M059J (cell line): ENCODE measurements around the gene RASGRF1. TPM values are rescaled to one million over a fixed set of nuclear protein-coding genes. Genes with fewer than 3 reads are reported as not detected.

ENCODE experiments used
- DNase-seq: peaks from one replicate; pipeline ENCODE4 v3.0.0-alpha.2; 2012; ENCODE audit warnings: low read depth
- total RNA-seq: library from RNA; depleted of rRNA; stranded (reverse); fragments of >200 nt; shearing (Covaris generic); gene quantifications from 2 replicates; pipeline ENCODE4 v1.2.3, GENCODE V29; 2014

The RASGRF1 gene
- total RNA-seq, 1 experiment from 2014 or later = 0.94 TPM

DNA sequence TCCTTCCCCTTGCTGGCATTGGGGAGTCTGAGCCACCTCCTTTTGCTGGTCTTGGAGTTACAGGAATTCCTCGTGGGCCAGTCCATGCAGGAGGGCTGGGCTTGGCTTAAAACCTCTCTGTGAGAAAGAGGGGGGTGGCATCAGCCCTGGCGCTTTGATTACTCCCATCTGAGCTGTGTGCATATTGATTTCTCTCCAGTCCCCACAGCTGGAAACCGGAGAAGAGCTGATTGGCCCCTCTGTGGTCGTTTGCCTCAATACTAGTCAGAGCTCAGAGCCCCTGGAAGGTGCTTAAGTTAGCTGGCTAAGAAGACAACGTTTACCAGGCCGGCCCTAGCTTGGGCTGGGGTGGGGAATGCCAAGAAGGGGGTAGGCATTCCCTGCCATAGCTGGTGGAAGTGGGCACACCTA lies 4.0 kb upstream of the RASGRF1 start:
- DNase-seq = no peak

GRCh38 chr15:79093352-79093935 lies 2.9 kb upstream of the RASGRF1 start:
- no peak for DNase-seq

DNA sequence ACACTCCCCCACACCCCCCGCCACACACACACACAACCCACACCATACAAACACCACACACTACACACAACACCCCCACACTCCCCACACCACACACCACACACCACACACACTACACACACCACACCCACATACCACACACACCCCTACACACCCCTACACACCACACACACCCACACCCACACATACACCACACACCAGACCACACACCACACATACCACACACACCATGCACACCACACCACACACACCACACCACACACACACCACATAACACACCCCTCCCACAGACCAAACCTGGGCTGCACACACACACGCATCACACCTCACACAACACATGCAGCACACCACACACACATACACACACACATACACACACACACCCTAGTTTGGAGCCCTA lies 1.8 kb upstream of the RASGRF1 start:
- no peak for DNase-seq

- DNase-seq = peak; percentile 14
These were observed 756 bp upstream of the RASGRF1 start for GRCh38 chr15:79091204-79091867.

DNA sequence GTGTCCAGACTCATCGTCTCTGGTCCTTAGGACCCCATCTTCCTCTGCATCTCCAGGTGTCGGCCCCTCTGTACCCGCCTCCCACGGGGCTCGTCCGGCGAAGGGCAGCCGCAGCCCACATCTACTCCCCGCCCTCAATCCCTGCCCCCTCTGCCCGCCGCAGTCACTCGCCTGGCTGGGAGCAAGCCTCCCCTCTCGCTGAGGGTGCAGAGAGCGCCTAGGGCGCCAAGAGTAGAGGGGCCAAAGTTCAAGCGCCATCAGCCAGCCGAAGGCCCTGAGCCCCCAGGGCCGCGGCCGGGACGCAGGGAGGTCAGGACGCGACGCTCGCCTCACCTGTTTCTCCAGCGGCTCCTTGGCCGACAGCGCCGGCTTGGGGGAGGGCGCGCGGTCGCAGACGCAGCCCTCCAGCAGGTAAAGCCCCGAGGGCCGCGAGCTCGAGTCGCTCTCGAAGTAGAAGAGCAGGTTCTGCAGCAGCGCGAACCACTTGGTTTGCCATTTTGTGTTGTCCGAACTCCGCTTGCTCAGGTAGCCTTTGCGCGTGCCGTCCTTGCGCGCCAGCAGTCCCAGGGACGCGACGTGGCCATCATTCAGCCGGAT lies 592 bp downstream of the RASGRF1 start:
- no peak for DNase-seq

- DNase-seq = no peak
These were observed 1.2 kb downstream of the RASGRF1 start for GRCh38 chr15:79089331-79089889.

- no peak for DNase-seq
These were observed 2.0 kb downstream of the RASGRF1 start for GRCh38 chr15:79088426-79089205.

DNA sequence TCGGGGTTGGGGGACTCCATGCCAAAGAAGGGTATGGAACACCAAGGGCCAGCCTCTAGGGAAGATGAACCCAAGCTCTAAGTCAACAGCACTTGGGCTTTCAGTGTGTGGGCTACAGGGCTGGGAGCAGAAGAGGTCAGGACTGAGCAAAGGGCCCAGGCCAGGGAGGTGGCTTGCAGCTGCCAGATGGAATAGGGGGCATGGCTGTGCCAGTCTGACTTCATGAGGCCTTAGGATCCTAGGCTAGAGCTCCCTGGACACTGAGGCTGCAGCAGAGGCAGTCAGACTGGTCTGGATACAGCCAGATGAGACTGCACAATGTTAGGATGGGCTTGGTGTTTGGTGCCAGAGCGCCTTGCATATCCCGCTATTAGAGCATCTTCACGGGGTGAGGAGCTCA lies 3.8 kb downstream of the RASGRF1 start:
- DNase-seq = no peak

DNA sequence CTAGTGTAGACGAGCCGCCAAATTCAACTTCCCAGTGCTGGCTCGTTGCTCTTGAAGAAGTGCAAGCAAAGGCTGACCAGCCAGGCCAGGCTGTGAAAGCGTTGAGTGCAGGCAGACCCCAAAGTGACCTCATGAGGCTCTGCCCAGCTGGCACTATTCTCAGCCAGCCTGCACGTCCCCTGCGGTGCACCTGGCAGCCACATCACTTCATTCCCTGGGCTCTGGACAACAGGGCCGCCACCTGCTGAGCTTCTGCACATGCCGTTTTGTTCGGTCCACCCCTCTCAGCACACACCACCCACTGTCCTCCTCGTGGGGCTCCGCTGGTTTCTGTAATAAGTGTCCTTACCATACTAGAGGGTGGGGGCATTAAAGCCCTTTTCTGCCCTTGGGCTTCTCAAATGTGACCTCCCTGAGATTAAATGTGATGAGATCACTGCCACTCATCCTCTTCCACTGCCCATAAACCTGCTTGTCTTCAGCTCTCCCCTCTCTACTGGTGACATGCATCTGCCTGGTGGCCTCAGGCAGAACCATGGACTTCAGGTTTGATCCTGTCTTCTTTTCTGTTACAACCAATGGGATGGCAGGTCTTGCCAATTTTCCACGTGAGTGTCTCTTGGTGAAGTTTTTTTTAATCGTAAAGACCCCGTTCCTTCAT lies 6.1 kb downstream of the RASGRF1 start:
- no peak for DNase-seq

DNA sequence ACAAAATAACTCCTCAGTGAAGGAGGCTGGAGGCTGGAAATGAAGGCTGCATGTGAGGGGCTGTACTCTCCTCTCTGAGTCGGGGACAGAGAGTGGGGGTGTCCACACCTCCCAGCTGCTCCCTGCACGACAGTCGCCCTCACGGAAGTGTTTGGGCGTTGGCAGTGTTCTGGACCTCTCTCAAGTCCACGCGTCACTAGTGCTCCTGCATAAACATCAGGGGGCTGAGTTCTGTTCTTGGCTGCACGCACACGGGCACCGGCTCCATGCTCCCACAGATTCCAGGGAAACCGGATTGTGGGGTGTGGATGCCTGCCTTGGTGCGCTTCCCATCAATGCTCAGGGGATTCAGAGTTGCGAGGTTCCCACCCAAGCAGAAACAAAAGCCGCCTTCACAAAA lies 7.4 kb downstream of the RASGRF1 start:
- no peak for DNase-seq

DNA sequence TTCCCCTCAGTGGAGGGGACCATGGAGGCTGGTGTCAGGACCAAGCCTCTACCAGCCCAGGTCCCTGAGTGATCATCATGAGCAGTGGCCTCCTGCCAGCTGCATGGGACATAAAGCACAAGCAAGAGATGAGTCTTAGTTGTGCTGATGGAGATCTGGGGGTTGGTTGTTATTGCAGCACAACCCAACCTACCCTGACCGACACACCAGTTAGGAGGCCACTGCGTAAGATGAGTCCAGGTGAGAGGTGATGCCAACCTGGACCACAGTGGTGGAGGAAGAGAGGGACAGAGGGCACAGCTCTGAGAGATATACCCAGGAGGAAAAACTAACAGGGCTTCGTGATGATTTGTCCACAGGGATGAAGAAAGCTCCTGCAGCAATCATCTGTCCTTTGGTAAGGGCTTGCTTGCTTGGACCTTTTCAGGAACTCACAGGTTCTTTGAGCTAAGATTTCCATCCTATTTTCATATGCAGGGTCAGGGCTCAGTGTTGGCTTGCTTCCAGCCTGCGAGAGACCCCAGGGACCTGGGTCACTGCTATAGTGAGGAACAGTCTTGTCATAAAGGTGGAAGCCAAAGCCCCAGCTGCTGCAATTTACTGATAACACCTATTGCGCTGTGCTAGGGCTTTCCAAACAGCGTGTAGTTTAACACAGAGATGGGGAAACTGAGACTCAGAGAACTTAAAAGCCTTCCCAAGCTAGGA lies 8.1 kb downstream of the RASGRF1 start:
- no peak for DNase-seq

- no peak for DNase-seq
These were observed 11.7 kb downstream of the RASGRF1 start for GRCh38 chr15:79078763-79079410.

DNA sequence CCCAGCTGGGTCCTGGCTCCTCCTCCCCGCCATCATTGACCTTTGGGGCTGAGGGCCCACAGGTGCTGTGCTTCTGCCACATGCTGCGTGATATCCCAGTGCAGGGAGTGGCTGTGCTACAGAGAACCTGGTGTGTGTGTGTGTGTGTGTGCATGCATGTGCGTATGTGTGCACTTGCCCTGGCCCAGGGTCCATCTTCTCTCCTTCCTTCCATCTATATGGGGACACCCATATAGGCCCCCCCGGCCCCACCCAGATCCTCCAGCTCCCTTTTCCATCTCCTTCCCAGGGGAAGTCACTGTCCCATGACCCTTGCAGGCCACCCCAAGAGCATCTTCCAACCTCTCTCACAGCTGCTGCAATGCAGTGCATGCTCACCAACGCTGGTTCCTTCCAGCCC lies 12.6 kb downstream of the RASGRF1 start:
- no peak for DNase-seq

GRCh38 chr15:79076661-79077060 lies 13.9 kb downstream of the RASGRF1 start:
- no peak for DNase-seq

DNA sequence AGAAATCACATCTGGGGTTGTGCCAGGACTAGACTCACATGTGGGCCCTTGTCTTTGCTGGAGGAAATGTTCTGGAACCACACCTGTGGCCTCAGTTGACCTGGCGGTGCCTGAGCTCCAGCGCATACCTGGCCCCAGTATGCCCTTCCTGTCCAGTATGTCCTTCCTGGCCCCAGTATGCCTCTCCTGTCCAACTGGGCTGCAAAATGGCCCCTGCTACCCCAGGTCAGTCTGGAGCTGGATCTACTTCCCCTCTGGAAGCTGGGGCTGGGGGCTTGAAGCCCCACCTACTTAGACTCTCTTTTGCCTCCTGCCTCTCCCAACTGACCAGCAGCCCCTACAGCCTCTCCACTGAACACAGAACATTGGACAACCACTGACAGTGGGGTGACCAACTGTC lies 15.3 kb downstream of the RASGRF1 start:
- DNase-seq = no peak

- DNase-seq = no peak
These were observed 17.2 kb downstream of the RASGRF1 start for GRCh38 chr15:79073336-79073735.

DNA sequence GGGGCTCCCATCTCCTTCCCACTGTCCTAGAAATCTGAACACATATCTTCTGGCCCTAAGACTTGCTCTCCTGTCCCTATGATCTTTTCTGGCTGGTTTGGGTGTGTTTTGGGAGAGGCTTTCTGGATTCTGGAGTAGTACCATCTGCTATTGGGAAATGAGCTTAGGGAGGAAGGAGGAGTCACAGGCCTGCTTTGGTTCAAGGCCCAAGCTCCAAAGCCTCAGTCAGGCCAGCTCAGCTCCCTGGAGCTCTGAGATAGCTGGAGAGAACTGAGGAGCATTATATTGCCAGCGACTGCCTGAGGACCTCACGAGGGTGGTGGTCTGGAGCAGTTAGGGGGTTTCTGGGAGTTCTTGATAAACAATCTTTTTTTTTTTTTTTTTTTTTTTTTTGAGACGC lies 18.7 kb downstream of the RASGRF1 start:
- DNase-seq = no peak

GRCh38 chr15:79068790-79069189 lies 21.8 kb downstream of the RASGRF1 start:
- no peak for DNase-seq

GRCh38 chr15:79067969-79068368 lies 22.6 kb downstream of the RASGRF1 start:
- DNase-seq = no peak

DNA sequence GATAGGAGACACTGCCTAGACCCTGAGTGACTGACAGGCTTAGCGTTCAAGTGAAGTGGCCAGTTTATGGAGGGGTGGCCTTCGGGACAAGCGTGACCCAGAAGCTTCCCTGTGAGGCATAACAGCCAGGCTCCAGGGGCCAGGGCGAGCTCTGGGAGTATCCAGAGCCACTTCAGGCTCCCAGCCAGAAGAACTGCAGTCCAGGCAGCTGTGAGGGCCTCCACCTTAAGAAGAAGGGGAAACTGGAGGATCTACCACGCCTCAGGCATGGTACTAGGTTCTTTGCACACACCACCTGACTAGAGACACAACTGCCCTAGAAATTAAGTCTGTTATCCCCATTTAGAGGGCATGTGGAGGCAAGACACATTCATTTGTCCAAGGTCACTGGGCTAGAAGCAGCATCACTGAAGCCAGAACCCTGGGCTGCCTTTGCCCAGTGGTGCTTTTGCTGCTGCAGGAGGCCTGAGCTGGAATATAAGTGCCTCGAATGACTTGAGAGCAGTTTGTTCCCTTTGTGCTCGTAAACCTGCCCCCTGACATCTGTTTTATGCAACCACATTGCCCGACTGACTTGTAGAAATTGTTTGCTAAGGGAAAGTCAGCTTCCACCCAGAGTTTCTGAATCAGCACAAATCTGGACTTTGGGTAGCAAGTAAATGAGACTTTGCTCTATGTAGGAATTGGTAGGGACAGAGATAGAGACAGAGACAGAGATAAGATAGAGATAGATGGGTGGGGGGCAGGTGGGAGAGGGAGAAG lies 23.3 kb downstream of the RASGRF1 start:
- no peak for DNase-seq
